GM19023 (cell line): ENCODE measurements around the gene TMCC3.
"Not testable (repeated sequence)": the region's sequence is repeated elsewhere in the genome, so short reads cannot be mapped to it uniquely, and the experiment has no call there.

ENCODE experiments used
- ATAC-seq: cut with Tn5 transposase; IDR thresholded peaks from one replicate; pipeline ENCODE4 v1.9.1; 2021; ENCODE audit warnings: mild to moderate bottlenecking, moderate library complexity; ENCODE audit not compliant: unreplicated experiment

TMCC3 gene

GRCh38 chr12:94603434-94604365 is 46.7 kb downstream of the TMCC3 start:
- ATAC-seq, result no peak

GRCh38 chr12:94602024-94602423 is 48.3 kb downstream of the TMCC3 start:
- ATAC-seq, result no peak

GRCh38 chr12:94601307-94601706 is 49.0 kb downstream of the TMCC3 start:
- not testable (repeated sequence) for ATAC-seq

- no peak for ATAC-seq
These were observed 51.2 kb downstream of the TMCC3 start for GRCh38 chr12:94599189-94599588.

- no peak for ATAC-seq
These were observed 53.1 kb downstream of the TMCC3 start for GRCh38 chr12:94597268-94597667.

- ATAC-seq, result no peak
These were observed 53.8 kb downstream of the TMCC3 start for GRCh38 chr12:94596596-94596995.

- no peak for ATAC-seq
These were observed 55.2 kb downstream of the TMCC3 start for GRCh38 chr12:94595152-94595551.

GRCh38 chr12:94594443-94594825 is 55.9 kb downstream of the TMCC3 start:
- no peak for ATAC-seq

GRCh38 chr12:94593822-94594442 is 56.4 kb downstream of the TMCC3 start:
- no peak for ATAC-seq

GRCh38 chr12:94592723-94593122 is 57.6 kb downstream of the TMCC3 start:
- not testable (repeated sequence) for ATAC-seq

- no peak for ATAC-seq
These were observed 58.3 kb downstream of the TMCC3 start for GRCh38 chr12:94592080-94592479.

GRCh38 chr12:94590428-94590827 is 59.9 kb downstream of the TMCC3 start:
- ATAC-seq, result no peak

- no peak for ATAC-seq
These were observed 60.8 kb downstream of the TMCC3 start for GRCh38 chr12:94589591-94590001.

- ATAC-seq, result no peak
These were observed 62.0 kb downstream of the TMCC3 start for GRCh38 chr12:94588346-94588745.

GRCh38 chr12:94587266-94588241 is 62.8 kb downstream of the TMCC3 start:
- no peak for ATAC-seq

GRCh38 chr12:94586589-94587259 is 63.6 kb downstream of the TMCC3 start:
- no peak for ATAC-seq

- ATAC-seq, result no peak
These were observed 64.7 kb downstream of the TMCC3 start for GRCh38 chr12:94585626-94586025.

GRCh38 chr12:94584377-94584776 is 66.0 kb downstream of the TMCC3 start:
- ATAC-seq, result no peak

- no peak for ATAC-seq
These were observed 67.8 kb downstream of the TMCC3 start for GRCh38 chr12:94582591-94582990.

- ATAC-seq, result no peak
These were observed 74.5 kb downstream of the TMCC3 start for GRCh38 chr12:94575645-94576403.
